GM19023 (cell line): ENCODE data around the gene DHRS7.

ENCODE experiments used
- ATAC-seq: cut with Tn5 transposase; IDR thresholded peaks from one replicate; pipeline ENCODE4 v1.9.1; 2021; ENCODE audit warnings: mild to moderate bottlenecking, moderate library complexity; ENCODE audit not compliant: unreplicated experiment

The DHRS7 gene

DNA sequence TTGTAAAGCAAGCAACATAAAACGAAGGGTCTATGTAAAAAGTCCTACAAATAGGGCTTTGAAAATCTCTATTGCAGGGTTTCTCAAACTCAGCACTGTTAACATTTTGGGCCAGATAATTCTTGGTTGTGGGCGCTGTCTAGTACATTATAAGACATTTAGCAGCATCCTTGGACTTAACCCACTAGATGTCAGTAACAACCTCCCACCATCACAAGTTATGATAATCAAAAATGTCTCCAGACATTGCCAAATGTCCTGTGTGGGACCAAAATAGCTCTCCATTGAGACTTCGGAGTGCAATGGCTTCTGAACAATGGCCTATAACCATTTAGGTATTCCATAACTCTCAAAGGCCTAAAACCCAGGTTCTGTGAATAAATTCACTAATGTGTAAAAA, 22.9 kb upstream of the DHRS7 start:
- ATAC-seq: no peak

GRCh38 chr14:60184905-60185555, 19.8 kb upstream of the DHRS7 start:
- ATAC-seq: no peak

DNA sequence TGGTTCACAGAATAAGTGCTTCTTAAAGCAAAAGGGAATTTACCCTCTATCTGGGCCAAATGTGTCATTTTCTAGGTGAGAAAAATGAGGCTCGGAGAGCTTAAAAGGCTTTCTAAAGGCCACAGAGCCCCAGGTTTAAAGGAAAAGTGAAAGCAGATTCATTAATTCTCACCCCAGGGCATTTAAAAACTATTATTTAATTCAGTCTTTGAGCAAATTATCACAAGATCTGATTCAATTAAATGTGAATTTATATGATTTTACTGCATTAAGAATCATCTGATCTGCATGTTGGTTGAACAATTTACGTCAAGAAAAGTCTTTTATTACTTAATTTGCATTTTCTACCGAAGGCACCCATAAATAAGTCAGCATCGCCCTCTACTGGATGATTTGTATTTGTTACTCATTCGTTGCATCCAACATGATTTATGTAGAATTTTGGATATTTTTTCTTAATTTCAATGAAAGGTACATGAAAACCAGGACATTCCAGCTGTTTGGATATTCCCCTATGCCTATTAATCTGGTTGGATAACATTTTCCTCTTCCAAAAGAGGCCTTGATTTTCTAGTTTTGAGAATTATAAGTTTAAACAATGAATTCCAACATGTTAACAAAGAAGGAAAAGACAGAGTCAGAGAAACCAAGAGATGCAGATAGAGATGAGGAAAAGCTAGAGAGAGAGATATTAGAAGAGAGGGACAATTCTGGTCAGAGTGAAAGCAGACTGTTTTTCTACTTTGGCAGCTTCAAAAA, 19.1 kb upstream of the DHRS7 start:
- no peak for ATAC-seq

- no peak for ATAC-seq
Measured at GRCh38 chr14:60183741-60184140, 18.5 kb upstream of the DHRS7 start.

- no peak for ATAC-seq
Measured at GRCh38 chr14:60183138-60183537, 17.9 kb upstream of the DHRS7 start.

DNA sequence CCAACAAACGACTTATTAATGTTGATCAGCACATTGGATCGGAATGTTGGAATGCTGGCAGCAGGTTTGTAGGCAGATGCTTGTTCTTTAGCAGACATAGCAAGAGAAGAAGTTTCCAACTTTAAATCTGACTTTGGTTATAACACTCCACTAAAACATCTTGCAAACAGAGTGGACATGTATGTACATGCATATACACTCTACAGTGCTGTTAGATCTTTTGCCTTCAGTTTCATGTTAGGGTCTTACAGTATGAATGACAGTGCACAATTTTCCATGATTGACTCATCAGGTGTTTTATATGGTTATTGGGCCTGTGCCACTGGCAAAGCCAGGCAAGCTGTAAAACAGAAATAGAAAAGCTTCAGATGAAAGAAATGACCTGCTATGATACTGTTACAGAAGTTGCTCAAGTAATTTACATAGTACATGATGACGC, 14.3 kb upstream of the DHRS7 start:
- ATAC-seq: no peak

GRCh38 chr14:60178820-60179219, 13.6 kb upstream of the DHRS7 start:
- no peak for ATAC-seq

GRCh38 chr14:60178164-60178563, 13.0 kb upstream of the DHRS7 start:
- no peak for ATAC-seq

DNA sequence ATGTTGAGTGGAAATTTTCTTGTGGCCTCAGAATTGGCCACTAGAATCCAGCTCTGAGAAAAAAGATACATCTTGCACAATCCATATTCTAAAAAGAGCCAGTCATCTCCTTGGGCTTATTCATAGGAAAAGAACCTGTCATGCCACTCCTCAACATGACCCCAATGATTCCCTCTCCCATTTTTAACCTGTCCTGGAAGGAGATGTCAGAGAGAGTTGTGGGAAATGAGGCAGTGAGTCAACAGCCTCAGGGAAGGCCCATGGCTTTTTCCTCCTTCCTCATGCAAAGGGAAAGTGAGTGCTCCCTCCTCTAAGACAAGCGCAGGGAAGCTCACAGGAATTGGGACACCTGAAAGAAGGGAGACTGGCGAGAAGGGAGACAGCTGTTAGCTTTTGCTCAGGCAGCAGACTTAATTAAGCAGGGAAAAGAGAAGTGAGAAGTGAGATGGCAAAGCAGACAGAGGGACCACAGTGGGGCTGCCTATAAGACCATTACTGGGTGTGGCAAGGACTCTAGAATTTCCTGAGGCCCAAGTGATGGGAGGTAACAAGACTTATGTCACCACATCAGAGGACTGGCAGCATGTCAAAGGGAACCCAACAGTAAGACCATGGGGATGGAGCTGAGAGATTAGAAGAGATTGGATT, 10.2 kb upstream of the DHRS7 start:
- ATAC-seq: no peak

DNA sequence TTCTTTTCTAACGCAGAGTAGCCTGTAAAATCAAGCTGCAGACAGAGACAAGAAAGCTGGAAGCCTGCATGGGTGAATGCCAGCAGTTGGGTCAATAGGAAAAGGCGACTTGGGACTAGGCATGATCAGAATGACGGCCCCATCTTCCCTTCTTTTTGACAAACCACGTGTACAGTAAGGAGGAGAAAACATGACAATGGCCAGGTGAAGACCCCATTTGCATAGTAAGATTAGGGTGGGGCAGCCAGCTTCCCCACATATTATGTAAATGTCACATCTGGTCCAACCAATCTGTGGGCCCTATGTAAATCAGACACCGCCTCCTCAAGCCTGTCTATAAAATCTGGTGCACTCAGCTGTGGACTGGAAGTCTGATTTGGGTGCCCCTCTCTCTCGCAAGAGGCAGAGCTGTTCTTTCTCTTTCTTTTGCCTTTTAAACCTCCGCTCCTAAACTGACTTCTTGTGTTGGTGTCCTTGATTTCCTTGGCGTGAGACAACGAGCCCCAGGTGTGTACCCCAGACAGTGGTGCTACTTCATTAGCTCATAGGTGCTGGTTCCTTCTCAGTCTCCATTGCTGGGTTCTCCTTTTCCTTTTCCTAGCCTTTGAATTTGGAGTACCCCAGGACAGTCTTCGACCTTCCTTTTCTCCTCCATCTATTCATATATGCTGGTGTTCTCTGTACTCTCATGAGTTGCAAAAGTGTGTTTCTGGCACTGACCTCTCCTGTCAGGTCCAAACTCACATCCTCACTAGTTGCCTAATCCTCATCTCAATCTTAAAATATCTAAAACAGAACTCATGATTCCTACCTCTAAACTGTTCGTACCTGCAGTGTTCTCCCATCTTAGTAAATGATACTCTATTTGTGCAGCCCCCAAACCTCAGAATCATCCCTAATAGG, 9.4 kb upstream of the DHRS7 start:
- no peak for ATAC-seq

- ATAC-seq: no peak
Measured at GRCh38 chr14:60171690-60172089, 6.5 kb upstream of the DHRS7 start.

DNA sequence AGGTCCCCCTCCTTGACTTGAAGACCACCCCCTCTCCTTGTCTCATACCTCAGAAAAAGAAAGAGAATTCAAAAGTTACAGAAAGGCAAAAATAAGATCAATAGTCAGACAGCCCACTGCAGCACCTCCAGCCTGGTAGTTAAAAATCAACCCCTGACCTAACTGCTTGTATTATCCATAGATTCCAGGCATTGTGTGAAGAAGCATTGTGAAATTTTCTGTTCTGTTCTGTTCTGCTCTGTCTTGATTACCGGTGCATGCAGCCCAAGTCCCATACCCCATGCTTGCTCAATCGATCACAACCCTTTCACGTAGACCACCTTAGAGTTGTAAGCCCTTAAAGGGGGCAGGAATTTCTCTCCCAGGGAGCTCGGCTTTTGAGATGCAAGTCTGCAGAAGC, 5.8 kb upstream of the DHRS7 start:
- ATAC-seq: no peak

GRCh38 chr14:60169722-60170121, 4.5 kb upstream of the DHRS7 start:
- no peak for ATAC-seq

DNA sequence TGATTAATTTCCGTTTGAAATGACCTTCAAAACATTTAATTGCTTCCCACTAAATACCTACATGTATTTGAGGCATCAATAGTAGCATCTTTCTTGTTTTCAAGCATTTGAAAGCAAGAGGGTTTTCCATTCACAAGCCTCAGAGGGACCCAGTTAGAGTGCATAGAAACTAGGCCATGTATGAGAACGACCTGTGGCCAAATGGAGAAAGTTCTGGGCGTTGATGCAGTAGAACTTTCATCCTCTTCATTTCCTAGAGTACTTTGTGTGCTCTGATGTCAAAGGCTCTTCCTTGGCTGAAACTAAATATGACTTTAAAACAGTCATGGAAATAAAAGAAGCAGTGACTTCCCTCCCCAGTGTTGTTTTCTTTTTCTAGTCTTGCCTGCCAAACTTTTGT, 944 bp upstream of the DHRS7 start:
- no peak for ATAC-seq

GRCh38 chr14:60165547-60165876, 314 bp upstream of the DHRS7 start:
- no peak for ATAC-seq

DNA sequence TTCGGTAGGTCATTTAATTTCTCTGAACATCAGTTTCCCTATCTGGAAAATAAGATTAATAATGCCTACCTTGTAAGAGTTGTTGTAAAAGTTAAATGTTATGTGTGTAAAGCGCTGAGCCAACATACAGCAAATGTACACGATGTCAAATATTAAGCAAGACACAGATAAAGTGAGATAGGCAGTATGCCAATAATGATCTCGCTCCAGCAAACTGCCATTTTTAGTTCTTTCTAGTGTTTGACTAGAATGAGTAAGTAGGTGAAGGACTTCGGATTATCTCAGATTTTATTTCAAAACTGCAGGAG, 840 bp downstream of the DHRS7 start:
- ATAC-seq: no peak

DNA sequence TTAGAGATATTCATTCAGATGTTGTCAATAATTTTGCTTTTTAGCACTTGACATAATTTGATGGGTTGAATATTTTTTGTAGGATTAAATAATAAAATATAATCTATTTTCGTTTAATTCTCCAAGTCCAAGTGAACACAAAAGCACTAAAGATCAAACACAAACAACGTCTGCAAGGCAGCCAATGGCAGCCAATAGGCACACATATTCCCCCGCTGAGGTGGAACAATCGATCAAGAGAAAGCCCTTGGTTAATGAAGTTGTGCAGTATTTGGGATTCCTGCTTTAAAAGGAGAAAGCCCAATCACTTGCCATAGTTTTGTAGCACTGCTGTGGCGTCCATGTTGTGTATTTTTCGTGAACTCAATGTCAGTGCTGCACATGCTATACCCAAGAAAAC, 1.5 kb downstream of the DHRS7 start:
- ATAC-seq: no peak

GRCh38 chr14:60161196-60162107, 3.7 kb downstream of the DHRS7 start:
- no peak for ATAC-seq

DNA sequence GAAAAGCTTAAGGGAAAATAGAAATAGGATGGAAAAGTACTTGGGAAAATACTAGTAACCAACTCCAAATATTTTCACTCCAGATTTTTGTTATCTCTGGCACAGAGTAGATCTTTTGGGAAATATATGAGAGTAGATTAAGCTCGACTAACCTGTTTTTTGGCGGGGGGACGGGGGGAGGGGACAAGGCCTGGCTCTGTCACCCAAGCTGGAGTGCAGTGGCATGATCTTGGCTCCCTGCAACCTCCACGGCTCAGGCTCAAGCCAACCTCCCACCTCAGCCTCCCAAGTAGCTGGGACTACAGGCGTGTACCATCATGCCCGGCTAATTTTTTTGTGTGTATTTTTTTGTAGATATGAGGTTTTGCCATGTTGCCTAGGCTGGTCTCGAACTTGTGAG, 4.8 kb downstream of the DHRS7 start:
- no peak for ATAC-seq

GRCh38 chr14:60154671-60155070, 10.5 kb downstream of the DHRS7 start:
- no peak for ATAC-seq
